Neural progenitor cell (in vitro differentiated cells): ENCODE results near the gene SARDH.

Experiments
- CTCF ChIP-seq: fragments of 200-600 bp; sonication (generic); IDR thresholded peaks from 2 replicates; pipeline ENCODE4 v1.5.1; 2017; ENCODE audit warnings: antibody characterized with exemption, mild to moderate bottlenecking
- EZH2 ChIP-seq: fragments of 200-600 bp; sonication (generic); IDR thresholded peaks from 2 replicates; pipeline ENCODE4 v1.6.1; 2017; ENCODE audit warnings: antibody characterized with exemption, mild to moderate bottlenecking, moderate library complexity

- TF ChIP-seq CTCF (no peak), EZH2 (no peak)
Measured at GRCh38 chr9:133666387-133666786, 71.8 kb downstream of the SARDH start.
